Measurements from ENCODE around the gene RAB28.

RAB28 gene

GRCh38 chr4:13445841-13446790 lies 38.0 kb downstream of the RAB28 start:
- no peak for DNase-seq (ENCODE audit: low read depth)
- H3K4me3 ChIP-seq (ENCODE audit: control insufficient read depth, low read depth, low read length) = no peak overlapping the region

DNA sequence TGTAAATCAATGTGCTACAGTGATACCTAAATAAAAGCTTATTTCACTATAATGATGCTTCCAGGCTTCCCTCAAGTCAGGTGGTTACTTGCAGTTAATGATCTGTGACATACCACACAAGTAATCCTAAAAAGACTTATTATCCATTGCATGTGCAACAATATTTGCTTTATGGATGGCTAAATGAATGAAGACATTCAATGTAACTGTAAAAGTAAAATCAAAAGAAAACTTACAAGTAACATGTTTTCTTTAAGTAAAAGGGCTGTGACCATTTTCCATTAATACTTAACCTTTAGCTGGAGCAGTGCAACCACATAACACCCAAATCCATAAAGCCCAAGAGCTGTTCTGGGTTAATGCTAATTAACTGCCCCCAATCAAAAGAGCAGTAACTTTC lies 42.6 kb downstream of the RAB28 start:
- no peak for DNase-seq (ENCODE audit: low read depth)
- TF ChIP-seq, protein P1, sequence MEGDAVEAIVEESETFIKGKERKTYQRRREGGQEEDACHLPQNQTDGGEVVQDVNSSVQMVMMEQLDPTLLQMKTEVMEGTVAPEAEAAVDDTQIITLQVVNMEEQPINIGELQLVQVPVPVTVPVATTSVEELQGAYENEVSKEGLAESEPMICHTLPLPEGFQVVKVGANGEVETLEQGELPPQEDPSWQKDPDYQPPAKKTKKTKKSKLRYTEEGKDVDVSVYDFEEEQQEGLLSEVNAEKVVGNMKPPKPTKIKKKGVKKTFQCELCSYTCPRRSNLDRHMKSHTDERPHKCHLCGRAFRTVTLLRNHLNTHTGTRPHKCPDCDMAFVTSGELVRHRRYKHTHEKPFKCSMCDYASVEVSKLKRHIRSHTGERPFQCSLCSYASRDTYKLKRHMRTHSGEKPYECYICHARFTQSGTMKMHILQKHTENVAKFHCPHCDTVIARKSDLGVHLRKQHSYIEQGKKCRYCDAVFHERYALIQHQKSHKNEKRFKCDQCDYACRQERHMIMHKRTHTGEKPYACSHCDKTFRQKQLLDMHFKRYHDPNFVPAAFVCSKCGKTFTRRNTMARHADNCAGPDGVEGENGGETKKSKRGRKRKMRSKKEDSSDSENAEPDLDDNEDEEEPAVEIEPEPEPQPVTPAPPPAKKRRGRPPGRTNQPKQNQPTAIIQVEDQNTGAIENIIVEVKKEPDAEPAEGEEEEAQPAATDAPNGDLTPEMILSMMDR (IDR thresholded peaks at IDR 0.05; ENCODE audit: control insufficient read depth, insufficient read depth, low read depth, low read length, missing control alignments) = no peak
- no peak overlapping the region for H3K4me3 ChIP-seq (ENCODE audit: control insufficient read depth, low read depth, low read length)

More at GRCh38 chr4:13445841-13446790, 38.0 kb downstream of the RAB28 start:
- TF ChIP-seq, protein P1 (IDR thresholded peaks at IDR 0.05; ENCODE audit: control insufficient read depth, insufficient read depth, low read depth, low read length, missing control alignments) = no peak

- no peak overlapping the region for H3K4me3 ChIP-seq (ENCODE audit: control insufficient read depth, low read depth, low read length)
- DNase-seq (ENCODE audit: low read depth) = no peak
- TF ChIP-seq, protein P1 (IDR thresholded peaks at IDR 0.05; ENCODE audit: control insufficient read depth, insufficient read depth, low read depth, low read length, missing control alignments) = no peak
Observed at GRCh38 chr4:13436962-13437361, 47.2 kb downstream of the RAB28 start.

GRCh38 chr4:13432453-13432852 lies 51.7 kb downstream of the RAB28 start:
- no peak for DNase-seq (ENCODE audit: low read depth)
- TF ChIP-seq, protein P1 (IDR thresholded peaks at IDR 0.05; ENCODE audit: control insufficient read depth, insufficient read depth, low read depth, low read length, missing control alignments) = no peak
- H3K4me3 ChIP-seq (ENCODE audit: control insufficient read depth, low read depth, low read length) = no peak overlapping the region

DNA sequence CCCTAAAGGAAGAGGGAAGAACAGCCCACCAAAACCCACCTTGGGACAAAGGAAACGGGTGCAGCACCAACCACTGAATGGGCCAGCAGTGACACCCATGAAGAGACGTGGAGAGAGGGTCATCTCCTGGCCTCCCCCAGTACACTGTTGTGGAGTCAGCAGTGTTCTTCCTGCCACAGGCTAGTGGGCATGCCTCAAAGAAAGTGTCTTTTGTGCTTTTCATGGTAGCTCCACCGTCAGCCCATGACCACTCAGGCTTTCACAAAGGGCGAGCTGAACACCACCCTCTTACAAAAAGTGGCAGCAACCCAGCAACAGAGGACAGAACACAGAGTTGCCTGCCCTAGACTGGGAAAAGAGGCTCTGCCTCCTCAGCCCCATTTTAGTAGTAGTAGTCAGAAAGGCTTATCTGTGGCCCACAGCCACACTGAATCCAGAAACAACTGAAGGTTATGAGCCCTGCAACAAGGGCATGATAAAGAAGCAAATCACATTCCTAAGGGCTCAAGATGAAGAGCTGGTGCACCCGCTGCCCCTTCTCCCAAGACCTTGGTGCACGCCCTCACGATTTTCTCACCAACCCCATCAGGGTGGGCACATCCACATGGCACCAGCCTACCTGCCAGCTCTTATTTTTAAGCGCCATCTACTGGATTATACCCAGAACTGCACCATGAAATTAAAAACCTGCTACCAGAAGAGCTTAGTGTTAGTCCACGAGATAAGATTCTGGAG lies 53.1 kb downstream of the RAB28 start:
- H3K4me3 ChIP-seq (ENCODE audit: control insufficient read depth, low read depth, low read length) = no peak overlapping the region
- TF ChIP-seq, protein P1 (IDR thresholded peaks at IDR 0.05; ENCODE audit: control insufficient read depth, insufficient read depth, low read depth, low read length, missing control alignments) = peak; percentile 18
- no peak for DNase-seq (ENCODE audit: low read depth)

- no peak overlapping the region for H3K4me3 ChIP-seq (ENCODE audit: control insufficient read depth, low read depth, low read length)
- TF ChIP-seq, protein P1 (IDR thresholded peaks at IDR 0.05; ENCODE audit: control insufficient read depth, insufficient read depth, low read depth, low read length, missing control alignments) = no peak
- DNase-seq (ENCODE audit: low read depth) = no peak
Observed at GRCh38 chr4:13427599-13428325, 56.4 kb downstream of the RAB28 start.
